Measurements from ENCODE around the gene PHC2.

PHC2 gene

GRCh38 chr1:33288976-33289857 is 141.7 kb downstream of the PHC2 start:
- DNase-seq: no peak

- DNase-seq: no peak
Measured at GRCh38 chr1:33287317-33287716, 143.6 kb downstream of the PHC2 start.

GRCh38 chr1:33286451-33287185 is 144.3 kb downstream of the PHC2 start:
- DNase-seq: no peak

- DNase-seq: no peak
Measured at GRCh38 chr1:33284049-33284448, 146.8 kb downstream of the PHC2 start.

GRCh38 chr1:33282791-33283190 is 148.1 kb downstream of the PHC2 start:
- DNase-seq: no peak

DNA sequence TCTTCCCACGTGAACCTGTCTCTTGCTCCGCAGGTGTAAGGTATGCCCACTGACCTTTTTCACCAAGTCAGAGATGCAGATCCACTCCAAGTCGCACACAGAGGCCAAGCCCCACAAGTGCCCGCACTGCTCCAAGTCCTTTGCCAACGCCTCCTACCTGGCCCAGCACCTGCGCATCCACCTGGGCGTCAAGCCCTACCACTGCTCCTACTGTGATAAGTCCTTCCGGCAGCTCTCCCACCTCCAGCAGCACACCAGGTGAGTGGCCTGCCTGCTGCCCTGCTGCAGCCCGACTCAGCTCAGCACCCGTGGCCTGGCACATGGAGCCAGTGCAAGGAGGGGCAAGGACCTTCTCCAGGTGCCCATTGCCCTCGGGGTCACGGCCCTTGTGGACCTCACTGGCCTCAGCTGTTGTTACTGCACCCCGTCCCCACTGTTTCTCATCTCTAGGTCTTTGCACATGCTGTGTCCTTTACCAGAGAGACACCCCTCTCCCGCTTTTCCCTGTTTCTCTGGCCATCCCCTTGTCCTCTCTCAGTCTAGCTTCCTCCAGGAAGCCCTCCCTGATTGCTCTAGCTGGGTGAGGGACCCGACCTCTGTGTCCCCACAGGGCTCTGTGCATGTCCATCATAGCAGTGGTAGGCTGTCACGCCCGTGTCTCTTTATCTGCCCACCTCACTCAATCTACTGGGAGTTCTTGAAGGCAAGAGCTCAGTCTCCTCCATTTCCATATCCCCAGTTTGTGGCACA is 149.2 kb downstream of the PHC2 start:
- no peak for DNase-seq

- no peak for DNase-seq
Measured at GRCh38 chr1:33280091-33280661, 150.7 kb downstream of the PHC2 start.

- no peak for DNase-seq
Measured at GRCh38 chr1:33277488-33278084, 153.3 kb downstream of the PHC2 start.

DNA sequence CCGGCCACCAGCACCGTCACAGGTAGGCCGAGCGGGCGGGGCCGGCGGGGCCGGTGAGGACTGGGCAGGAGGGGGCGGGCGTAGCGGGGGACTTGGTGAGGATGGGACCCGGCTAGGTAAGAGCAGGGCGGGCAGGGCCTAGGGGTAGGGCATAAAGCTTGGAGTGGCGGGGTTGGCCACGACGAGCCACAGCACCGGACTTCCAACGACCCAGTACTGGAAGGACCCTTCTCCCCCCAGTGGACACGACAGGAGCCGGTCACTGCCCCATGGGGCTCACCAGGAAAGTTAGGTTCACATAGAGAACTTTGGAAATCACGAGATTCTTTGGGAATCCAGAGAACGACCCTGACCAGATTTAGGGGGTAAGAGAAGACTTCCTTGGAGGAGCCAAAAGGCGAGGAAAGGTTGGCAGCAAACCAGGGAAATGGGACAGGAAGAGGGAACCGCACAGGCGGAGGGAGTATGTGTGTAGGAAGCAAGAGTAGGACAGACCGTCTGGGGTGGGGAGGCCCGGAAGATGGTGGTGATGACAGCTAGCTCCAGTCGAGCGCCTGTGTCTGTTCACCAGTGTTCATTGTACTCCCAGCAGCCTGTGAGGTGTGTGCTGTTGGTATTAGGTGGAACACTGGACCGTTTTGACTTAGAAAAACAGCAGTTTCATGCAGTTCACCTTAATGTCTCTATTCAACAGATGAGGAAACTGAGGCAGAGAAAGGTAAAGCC is 154.2 kb downstream of the PHC2 start:
- DNase-seq: no peak

DNA sequence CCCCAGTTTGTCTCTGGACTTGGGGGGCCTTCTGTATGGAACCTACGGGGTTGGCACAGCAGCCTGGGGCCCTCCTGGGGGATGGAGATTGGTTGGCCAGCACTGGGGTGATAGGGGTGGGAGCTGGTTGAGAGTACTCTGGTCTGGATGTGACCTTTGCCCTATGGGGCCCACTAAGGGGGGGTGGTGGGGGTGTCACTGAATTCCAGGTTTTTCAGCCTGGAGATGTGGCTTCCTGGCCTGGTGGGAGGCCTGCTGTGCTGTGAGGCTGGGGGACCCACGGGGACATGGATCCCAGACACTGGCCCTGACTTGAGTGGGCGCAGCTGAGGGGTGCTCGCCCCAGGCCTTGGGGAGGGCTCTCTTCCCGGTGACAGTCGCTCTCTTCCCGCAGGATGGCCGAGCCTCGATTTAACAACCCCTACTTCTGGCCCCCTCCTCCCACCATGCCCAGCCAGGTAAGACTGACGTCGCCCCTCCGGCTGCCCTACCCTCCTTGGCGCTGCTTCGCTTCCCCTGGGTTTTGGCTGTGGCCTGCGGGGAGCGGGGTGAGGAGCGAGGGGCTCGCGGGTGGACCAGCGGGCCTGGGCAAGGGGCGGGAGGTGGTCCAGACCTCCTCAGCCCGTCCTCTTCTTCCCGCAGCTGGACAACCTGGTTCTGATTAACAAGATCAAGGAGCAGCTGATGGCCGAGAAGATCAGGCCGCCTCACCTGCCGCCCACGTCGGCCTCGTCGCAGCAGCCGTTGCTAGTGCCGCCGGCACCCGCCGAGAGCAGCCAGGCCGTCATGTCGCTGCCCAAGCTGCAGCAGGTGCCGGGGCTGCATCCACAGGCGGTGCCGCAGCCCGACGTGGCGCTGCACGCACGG is 155.0 kb downstream of the PHC2 start:
- no peak for DNase-seq

- no peak for DNase-seq
Measured at GRCh38 chr1:33275195-33275594, 155.7 kb downstream of the PHC2 start.

DNA sequence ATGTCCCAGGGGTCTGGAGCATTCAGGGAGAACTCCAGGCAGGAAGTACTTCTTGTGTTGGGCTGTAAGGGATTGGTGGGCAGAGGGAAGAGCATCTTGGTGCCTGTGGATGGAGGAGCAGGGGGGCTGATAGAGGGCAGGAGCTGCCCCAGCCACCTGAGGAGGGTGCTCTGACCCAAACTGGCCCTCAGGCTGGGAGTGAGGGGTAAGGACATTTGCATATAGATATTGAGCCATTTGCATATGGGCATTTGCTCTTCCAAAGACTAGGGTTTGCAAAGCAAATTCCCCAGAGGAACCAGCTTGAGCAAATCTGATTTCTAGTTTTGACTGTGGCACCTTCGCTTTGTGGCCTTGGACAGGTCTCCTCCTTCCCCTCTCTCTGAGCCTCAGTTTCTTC is 156.4 kb downstream of the PHC2 start:
- DNase-seq: no peak

- no peak for DNase-seq
Measured at GRCh38 chr1:33273961-33274371, 156.9 kb downstream of the PHC2 start.
